Astrocyte (in vitro differentiated cells and primary cell): Measurements from ENCODE around the gene SEC24D.

ENCODE experiments used
- CTCF ChIP-seq: IDR thresholded peaks from 2 replicates; pipeline ENCODE4 v1.5.1; 2011; ENCODE audit warnings: low read depth, mild to moderate bottlenecking, inconsistent platforms, low read length, moderate library complexity; ENCODE audit not compliant: insufficient read depth
- EZH2 ChIP-seq: IDR thresholded peaks from 2 replicates; pipeline ENCODE4 v1.6.1; 2012; ENCODE audit warnings: mild to moderate bottlenecking, low read length, inconsistent platforms; ENCODE audit not compliant: insufficient read depth

DNA sequence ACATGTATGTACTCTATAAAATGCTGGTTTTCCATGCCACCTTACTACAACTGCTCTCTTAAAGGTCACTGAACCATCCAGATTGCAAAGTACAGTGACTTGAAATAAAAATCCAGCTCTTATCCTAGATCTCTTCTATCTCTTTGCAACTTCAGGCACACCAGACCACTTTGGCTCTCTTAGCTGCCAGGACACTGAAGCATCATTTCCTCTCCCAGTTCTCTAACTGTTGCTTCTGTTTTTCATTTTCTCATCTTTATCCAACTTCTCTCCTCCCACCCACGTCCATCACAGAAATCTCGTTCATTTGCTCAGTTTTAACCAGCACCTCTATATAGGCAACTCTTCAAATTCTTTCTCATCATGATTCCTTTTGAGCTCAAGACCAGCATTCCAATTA is 76.4 kb downstream of the SEC24D start:
- TF ChIP-seq CTCF (no peak), EZH2 (no peak)
